K562 (cell line): ENCODE measurements around the gene GPR3. TPM values are rescaled to one million over a fixed set of nuclear protein-coding genes. Genes with fewer than 3 reads are reported as not detected.
A peak's percentile ranks its signal among the peaks of the same experiment; 100 is the strongest.

Experiments
- BRD9 ChIP-seq: fragments of 450-650 bp; IDR thresholded peaks from 2 replicates; pipeline ENCODE4 v1.6.1; 2018; ENCODE audit warnings: low read depth; ENCODE audit not compliant: partially characterized antibody
- EWSR1 ChIP-seq: fragments of 450-650 bp; IDR thresholded peaks from 2 replicates; pipeline ENCODE4 v1.6.1; 2018; ENCODE audit warnings: borderline replicate concordance, mild to moderate bottlenecking, low read depth, moderate library complexity; ENCODE audit not compliant: partially characterized antibody
- FOXK1 ChIP-seq: sonication (generic); formaldehyde crosslinking; IDR thresholded peaks from 2 replicates; pipeline ENCODE4 v1.8.0; 2022; ENCODE audit warnings: missing genetic modification reagents, mild to moderate bottlenecking, borderline replicate concordance
- HNRNPK ChIP-seq: fragments of 200-400 bp; formaldehyde crosslinking; IDR thresholded peaks from one replicate; pipeline ENCODE4 v1.6.1; 2018; ENCODE audit warnings: mild to moderate bottlenecking, low read depth, low read length; ENCODE audit not compliant: poor library complexity, severe bottlenecking
- MAFF ChIP-seq: IDR thresholded peaks from 2 replicates; pipeline ENCODE4 v1.6.1; 2012; ENCODE audit warnings: low read length, improper control_type of control experiment
- MEIS2 ChIP-seq: fragments of 450-650 bp; IDR thresholded peaks from 2 replicates; pipeline ENCODE4 v1.6.1; 2014; ENCODE audit warnings: mild to moderate bottlenecking; ENCODE audit not compliant: partially characterized antibody
- NR2C1 ChIP-seq, 2 experiments: fragments of 450-650 bp; IDR thresholded peaks; 2 replicates each; pipeline ENCODE4 v1.6.1; 2017; ENCODE audit warnings: mild to moderate bottlenecking in 2 of 2, antibody characterized with exemption in 1 of 2, inconsistent platforms in 1 of 2, missing compliant biosample characterization in 1 of 2, missing genetic modification characterization in 1 of 2
- PCBP2 ChIP-seq: fragments of 200-400 bp; formaldehyde crosslinking; IDR thresholded peaks from 2 replicates; pipeline ENCODE4 v1.6.1; 2018; ENCODE audit warnings: low read length, low read depth, mild to moderate bottlenecking, moderate library complexity; ENCODE audit not compliant: poor library complexity, severe bottlenecking
- POLR2G ChIP-seq: fragments of 200-400 bp; formaldehyde crosslinking; IDR thresholded peaks from 2 replicates; pipeline ENCODE4 v1.6.1; 2017; ENCODE audit warnings: low read depth, mild to moderate bottlenecking, antibody characterized with exemption, low read length, moderate library complexity
- RAD21 ChIP-seq, 2 experiments: fragments of 250-450 bp in 1 of 2; fragments of 450-650 bp in 1 of 2; sonication (Bioruptor Pico) in 1 of 2; formaldehyde crosslinking in 1 of 2; IDR thresholded peaks in 1 of 2; conservative IDR thresholded peaks in 1 of 2; 2 replicates each; pipeline versions ENCODE4 v1.4.0 to v1.8.0; 2020 to 2022; ENCODE audit warnings: mild to moderate bottlenecking in 2 of 2, moderate library complexity in 1 of 2
- SMC3 ChIP-seq: conservative IDR thresholded peaks from 2 replicates; pipeline ENCODE4 v1.6.1; 2011; ENCODE audit warnings: low read depth, low read length, improper control_type of control experiment; ENCODE audit not compliant: insufficient read depth
- STAT5B ChIP-seq: fragments of 250-450 bp; sonication (Bioruptor Pico); IDR thresholded peaks from 2 replicates; pipeline ENCODE4 v1.8.0; 2021; ENCODE audit warnings: mild to moderate bottlenecking, inconsistent platforms
- TCFL5 ChIP-seq: fragments of 250-450 bp; sonication (Bioruptor Pico); conservative IDR thresholded peaks from 2 replicates; pipeline ENCODE4 v1.6.1; 2021; ENCODE audit warnings: mild to moderate bottlenecking, moderate library complexity, matching md5 sums
- ZFP30 ChIP-seq: fragments of 250-450 bp; sonication (Bioruptor Pico); IDR thresholded peaks from 2 replicates; pipeline ENCODE4 v1.8.0; 2022; ENCODE audit warnings: moderate library complexity, mild to moderate bottlenecking, inconsistent platforms, borderline replicate concordance
- ZNF232 ChIP-seq: sonication (generic); formaldehyde crosslinking; IDR thresholded peaks from 2 replicates; pipeline ENCODE4 v1.8.0; 2022; ENCODE audit warnings: mild to moderate bottlenecking, missing genetic modification reagents
- polyA plus RNA-seq, 8 experiments: library from polyadenylated mRNA; depleted of rRNA in 4 of 8; stranded (reverse) in 5 of 8; unstranded in 3 of 8; fragments of >200 nt; fragmentation: Nextera tagmentation in 2 of 8; fragmentation: Illumina TruSeq in 1 of 8; extraction: Ambion mirVana in 2 of 8; extraction: Trizol in 1 of 8; gene quantifications; 2 replicates each; pipeline versions ENCODE4 v1.2.1 to v1.2.3, GENCODE V29; 2011 to 2014; ENCODE audit warnings: inconsistent platforms in 1 of 8, missing spikeins in 1 of 8
- total RNA-seq, 7 experiments: library from RNA; depleted of rRNA in 6 of 7; stranded (reverse); fragments of >200 nt in 6 of 7; fragmentation: Illumina TruSeq in 2 of 7; extraction: Trizol in 2 of 7; gene quantifications; 2 replicates each; pipeline versions ENCODE4 v1.2.1 to v1.2.3, GENCODE V29; 2011 to 2021; ENCODE audit warnings: low replicate concordance in 1 of 7
- TF ChIP-seq, protein P1 (sequence below), 2 experiments: fragments of 200-800 bp in 1 of 2; sonication (Bioruptor generic) in 1 of 2; sonication (generic) in 1 of 2; formaldehyde crosslinking in 1 of 2; IDR thresholded peaks in 1 of 2; conservative IDR thresholded peaks in 1 of 2; 2 replicates each; pipeline versions ENCODE4 v1.5.0 to v1.6.1; 2016 to 2020; ENCODE audit warnings: missing compliant biosample characterization in 1 of 2, missing genetic modification characterization in 1 of 2, missing genetic modification reagents in 1 of 2
- TF ChIP-seq, protein P2 (sequence below): fragments of 250-450 bp; sonication (Bioruptor Pico); IDR thresholded peaks from 2 replicates; pipeline ENCODE4 v1.8.0; 2022; ENCODE audit warnings: moderate library complexity, mild to moderate bottlenecking, inconsistent platforms
- TF ChIP-seq, protein P3 (sequence below): sonication (generic); formaldehyde crosslinking; IDR thresholded peaks from 2 replicates; pipeline ENCODE4 v1.8.0; 2022; ENCODE audit warnings: mild to moderate bottlenecking, missing genetic modification reagents

GPR3 gene
- total and polyA plus RNA-seq, 9 of the 15 experiments (the other 6 are each of a cell fraction or from before 2014, with no cell fraction given), result 0.24 to 11.5 (median 3.7) TPM

GRCh38 chr1:27388337-27389005, 4.0 kb upstream of the GPR3 start (continued):
- TF ChIP-seq, protein P1, sequence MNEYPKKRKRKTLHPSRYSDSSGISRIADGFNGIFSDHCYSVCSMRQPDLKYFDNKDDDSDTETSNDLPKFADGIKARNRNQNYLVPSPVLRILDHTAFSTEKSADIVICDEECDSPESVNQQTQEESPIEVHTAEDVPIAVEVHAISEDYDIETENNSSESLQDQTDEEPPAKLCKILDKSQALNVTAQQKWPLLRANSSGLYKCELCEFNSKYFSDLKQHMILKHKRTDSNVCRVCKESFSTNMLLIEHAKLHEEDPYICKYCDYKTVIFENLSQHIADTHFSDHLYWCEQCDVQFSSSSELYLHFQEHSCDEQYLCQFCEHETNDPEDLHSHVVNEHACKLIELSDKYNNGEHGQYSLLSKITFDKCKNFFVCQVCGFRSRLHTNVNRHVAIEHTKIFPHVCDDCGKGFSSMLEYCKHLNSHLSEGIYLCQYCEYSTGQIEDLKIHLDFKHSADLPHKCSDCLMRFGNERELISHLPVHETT (CRISPR knock-in tag; conservative IDR thresholded peaks at IDR 0.05 in 1 of 2, IDR thresholded peaks at IDR 0.05 in 1 of 2), result no peak
- TF ChIP-seq MEIS2 (peak; percentile 49), HNRNPK (no peak), RAD21 (CRISPR knock-in tag; conservative IDR thresholded peaks at IDR 0.05 in 1 of 2, IDR thresholded peaks at IDR 0.05 in 1 of 2) (peak; percentile 79 to 95), TCFL5 (CRISPR knock-in tag) (no peak), STAT5B (no peak), ZNF232 (CRISPR knock-in tag) (no peak), NR2C1 (IDR thresholded peaks at IDR 0.05) (no peak), NR2C1 (tag; IDR thresholded peaks at IDR 0.05) (no peak), ZFP30 (CRISPR knock-in tag) (no peak), POLR2G (no peak), EWSR1 (no peak), SMC3 (peak; percentile 93), FOXK1 (CRISPR knock-in tag) (no peak), MAFF (no peak), BRD9 (no peak), PCBP2 (no peak)
- TF ChIP-seq, protein P2, sequence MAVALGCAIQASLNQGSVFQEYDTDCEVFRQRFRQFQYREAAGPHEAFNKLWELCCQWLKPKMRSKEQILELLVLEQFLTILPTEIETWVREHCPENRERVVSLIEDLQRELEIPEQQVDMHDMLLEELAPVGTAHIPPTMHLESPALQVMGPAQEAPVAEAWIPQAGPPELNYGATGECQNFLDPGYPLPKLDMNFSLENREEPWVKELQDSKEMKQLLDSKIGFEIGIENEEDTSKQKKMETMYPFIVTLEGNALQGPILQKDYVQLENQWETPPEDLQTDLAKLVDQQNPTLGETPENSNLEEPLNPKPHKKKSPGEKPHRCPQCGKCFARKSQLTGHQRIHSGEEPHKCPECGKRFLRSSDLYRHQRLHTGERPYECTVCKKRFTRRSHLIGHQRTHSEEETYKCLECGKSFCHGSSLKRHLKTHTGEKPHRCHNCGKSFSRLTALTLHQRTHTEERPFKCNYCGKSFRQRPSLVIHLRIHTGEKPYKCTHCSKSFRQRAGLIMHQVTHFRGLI (CRISPR knock-in tag), result no peak
- TF ChIP-seq, protein P3, sequence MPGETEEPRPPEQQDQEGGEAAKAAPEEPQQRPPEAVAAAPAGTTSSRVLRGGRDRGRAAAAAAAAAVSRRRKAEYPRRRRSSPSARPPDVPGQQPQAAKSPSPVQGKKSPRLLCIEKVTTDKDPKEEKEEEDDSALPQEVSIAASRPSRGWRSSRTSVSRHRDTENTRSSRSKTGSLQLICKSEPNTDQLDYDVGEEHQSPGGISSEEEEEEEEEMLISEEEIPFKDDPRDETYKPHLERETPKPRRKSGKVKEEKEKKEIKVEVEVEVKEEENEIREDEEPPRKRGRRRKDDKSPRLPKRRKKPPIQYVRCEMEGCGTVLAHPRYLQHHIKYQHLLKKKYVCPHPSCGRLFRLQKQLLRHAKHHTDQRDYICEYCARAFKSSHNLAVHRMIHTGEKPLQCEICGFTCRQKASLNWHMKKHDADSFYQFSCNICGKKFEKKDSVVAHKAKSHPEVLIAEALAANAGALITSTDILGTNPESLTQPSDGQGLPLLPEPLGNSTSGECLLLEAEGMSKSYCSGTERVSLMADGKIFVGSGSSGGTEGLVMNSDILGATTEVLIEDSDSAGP (CRISPR knock-in tag), result no peak
